Transverse colon (tissue), 4 donors: ENCODE results near the gene CACNA1G. TPM values are rescaled to one million over a fixed set of nuclear protein-coding genes. Genes with fewer than 3 reads are reported as not detected.

Experiments
- DNase-seq: peaks from one replicate; pipeline ENCODE4 v3.0.0-alpha.2; 2019
- H3K27ac ChIP-seq, 4 donors: fragments of 200-600 bp; sonication (generic); 2 replicates each; pipeline ENCODE4 v1.5.1; 2016 to 2018; ENCODE audit warnings: inconsistent platforms in 4 of 4
- H3K27me3 ChIP-seq: fragments of 200-600 bp; sonication (generic); 2 replicates; pipeline ENCODE4 v1.5.1; 2017; ENCODE audit warnings: inconsistent platforms
- H3K36me3 ChIP-seq, 4 donors: fragments of 200-600 bp; sonication (generic); 2 replicates each; pipeline ENCODE4 v1.5.1; 2017 to 2019; ENCODE audit warnings: inconsistent platforms in 4 of 4
- H3K4me1 ChIP-seq, 4 donors: fragments of 200-600 bp; sonication (generic); 2 replicates each; pipeline ENCODE4 v1.5.1; 2017 to 2020; ENCODE audit warnings: inconsistent platforms in 4 of 4
- H3K4me3 ChIP-seq, 4 donors: fragments of 200-600 bp; sonication (generic); 1 replicate in 1 of 4; 2 replicates in 3 of 4; pipeline versions ENCODE4 v1.5.1 to v1.6.1; 2017 to 2019; ENCODE audit warnings: inconsistent platforms in 4 of 4
- H3K9me3 ChIP-seq, 2 donors: fragments of 200-600 bp; sonication (generic); 2 replicates each; pipeline ENCODE4 v1.5.1; 2017 to 2019; ENCODE audit warnings: inconsistent platforms in 2 of 2
- CTCF ChIP-seq, 5 experiments: fragments of 200-600 bp in 3 of 5; fragments of 450-650 bp in 2 of 5; sonication (generic) in 3 of 5; IDR thresholded peaks; 1 replicate in 2 of 5; 2 replicates in 3 of 5; pipeline ENCODE4 v1.5.1; 2016 to 2017; ENCODE audit warnings: antibody characterized with exemption in 5 of 5, inconsistent platforms in 3 of 5, mild to moderate bottlenecking in 2 of 5, moderate library complexity in 1 of 5
- EP300 ChIP-seq: sonication (generic); formaldehyde crosslinking; IDR thresholded peaks from one replicate; pipeline ENCODE4 v1.6.1; 2017; ENCODE audit warnings: antibody characterized with exemption, low read depth
- POLR2A ChIP-seq: fragments of 450-650 bp; IDR thresholded peaks from one replicate; pipeline ENCODE4 v1.6.1; 2016; ENCODE audit warnings: antibody characterized with exemption, mild to moderate bottlenecking, moderate library complexity
- POLR2AphosphoS5 ChIP-seq, 3 donors: sonication (generic); formaldehyde crosslinking; IDR thresholded peaks; one replicate each; pipeline ENCODE4 v1.6.1; 2016; ENCODE audit warnings: antibody characterized with exemption in 3 of 3
- WGBS, 2 donors: methylation state at CpG; one replicate each; pipeline ENCODE4 v1.1.5; 2018; ENCODE audit warnings: low coverage in 1 of 2; 5-methylcytosine and 5-hydroxymethylcytosine counted together
- in situ Hi-C, 4 donors: fragments of 200-750 bp; cut with MboI; loops; one replicate each; pipeline versions ENCODE4 v1.15.0 to v1.15.1; 2017; ENCODE audit warnings: low sequenced_read_pairs in 3 of 4, low pct_ligation_motif_present in 1 of 4, low pct_unique_long_range_greater_than_20kb in 1 of 4
- intact Hi-C: fragments of 100-400 bp; cut with DNase I; formaldehyde crosslinking; loops from one replicate; pipeline ENCODE4 v1.15.1; 2023; ENCODE audit warnings: low total_unique reads
- total RNA-seq, 4 donors: library from RNA; depleted of rRNA; stranded (reverse); fragments of >200 nt; gene quantifications; one replicate each; pipeline ENCODE4 v1.1.0, GENCODE V29; 2016

Gene CACNA1G
- total RNA-seq, 4 donors from 2014 or later, result 0.14 TPM; not detected in 3

- Histone ChIP-seq H3K27me3 (no peaks in the 10 kb centered on the region), H3K4me1 (peaks cover 0 to 11% (median 4%) of the 10 kb centered on the region in 4 donors), H3K9me3 (no peaks in the 10 kb centered on the region), H3K36me3 (no peaks in the 10 kb centered on the region), H3K4me3 (no peak overlapping the region), H3K27ac (no peak overlapping the region)
- WGBS, 2 donors, result 40 to 84% methylated on average over 2 to 5 of the region's 6 CpGs
- DNase-seq, result no peak
- TF ChIP-seq POLR2AphosphoS5 (IDR thresholded peaks at IDR 0.05) (no peak), EP300 (no peak), POLR2A (no peak)
- intact Hi-C loops, result no loop called here
- in situ Hi-C loops, result no loop called here
Measured at GRCh38 chr17:50584749-50585148, 24.2 kb downstream of the CACNA1G start.

- no peaks in the 10 kb centered on the region for H3K27me3 ChIP-seq
- no peaks in the 10 kb centered on the region for H3K9me3 ChIP-seq
- intact Hi-C loops (no loop called here), in situ Hi-C loops (no loop called here)
- no peaks in the 10 kb centered on the region for H3K36me3 ChIP-seq
- H3K4me3 ChIP-seq, result no peak overlapping the region
- H3K27ac ChIP-seq, result no peak overlapping the region
- DNase-seq, result no peak
- TF ChIP-seq POLR2AphosphoS5 (IDR thresholded peaks at IDR 0.05), result no peak
- no peak for TF ChIP-seq EP300
- TF ChIP-seq POLR2A, result no peak
- TF ChIP-seq CTCF (IDR thresholded peaks at IDR 0.05), result no peak
- WGBS, 2 donors, result 60 to 76% methylated on average over 2 to 4 of the region's 4 CpGs
- H3K4me1 ChIP-seq, result peaks cover 0 to 12% (median 4%) of the 10 kb centered on the region in 4 donors
Measured at GRCh38 chr17:50585346-50585745, 24.8 kb downstream of the CACNA1G start.

GRCh38 chr17:50585891-50586290 is 25.4 kb downstream of the CACNA1G start:
- H3K9me3 ChIP-seq, result no peaks in the 10 kb centered on the region
- TF ChIP-seq EP300, result no peak
- no peak for TF ChIP-seq POLR2A
- no peak for TF ChIP-seq CTCF (IDR thresholded peaks at IDR 0.05)
- TF ChIP-seq POLR2AphosphoS5 (IDR thresholded peaks at IDR 0.05), result no peak
- intact Hi-C loops, result no loop called here
- no peak for DNase-seq
- 76 to 100% methylated on average over 2 to 8 of the region's 8 CpGs for WGBS, 2 donors
- H3K4me3 ChIP-seq, result no peak overlapping the region
- H3K36me3 ChIP-seq, result no peaks in the 10 kb centered on the region
- in situ Hi-C loops, result no loop called here
- H3K4me1 ChIP-seq, result peaks cover 0 to 12% (median 4%) of the 10 kb centered on the region in 4 donors
- H3K27ac ChIP-seq, result no peak overlapping the region
- H3K27me3 ChIP-seq, result no peaks in the 10 kb centered on the region

GRCh38 chr17:50586421-50587247 is 26.1 kb downstream of the CACNA1G start:
- Histone ChIP-seq H3K4me1 (peaks cover 0 to 12% (median 4%) of the 10 kb centered on the region in 4 donors), H3K27ac (no peak overlapping the region), H3K4me3 (no peak overlapping the region), H3K9me3 (no peaks in the 10 kb centered on the region), H3K36me3 (no peaks in the 10 kb centered on the region), H3K27me3 (no peaks in the 10 kb centered on the region)
- intact Hi-C loops (no loop called here), in situ Hi-C loops (no loop called here)
- TF ChIP-seq POLR2AphosphoS5 (IDR thresholded peaks at IDR 0.05), result no peak
- no peak for TF ChIP-seq EP300
- TF ChIP-seq CTCF (IDR thresholded peaks at IDR 0.05), result no peak
- TF ChIP-seq POLR2A, result no peak
- DNase-seq, result no peak
- WGBS, 2 donors, result 87% methylated on average over 9 of the region's 9 CpGs; no CpG with 5 or more reads in 1 of the 2 donors
